Peyer's patch (tissue), 4 donors: ENCODE data around the gene MAG.
"Not testable (repeated sequence)": the region's sequence is repeated elsewhere in the genome, so short reads cannot be mapped to it uniquely, and the experiment has no call there.

Experiments
- CTCF ChIP-seq, 6 experiments: fragments of 450-650 bp in 4 of 6; fragments of 200-600 bp in 2 of 6; sonication (generic) in 1 of 6; IDR thresholded peaks; one replicate each; pipeline ENCODE4 v1.5.1; 2017 to 2019; ENCODE audit warnings: antibody characterized with exemption in 6 of 6, mild to moderate bottlenecking in 3 of 6, moderate library complexity in 1 of 6
- POLR2A ChIP-seq, 2 donors: fragments of 450-650 bp; IDR thresholded peaks; one replicate each; pipeline ENCODE4 v1.5.1; 2017; ENCODE audit warnings: antibody characterized with exemption in 2 of 2, mild to moderate bottlenecking in 2 of 2, moderate library complexity in 2 of 2

- not testable (repeated sequence) for TF ChIP-seq CTCF, POLR2A (IDR thresholded peaks at IDR 0.05)
Observed at GRCh38 chr19:35285465-35285864, 6.5 kb upstream of the MAG start.
